SK-N-DZ (cell line): Measurements from ENCODE around the gene IL3.

Experiments used
- DNase-seq: peaks from one replicate; pipeline ENCODE4 v3.0.0-alpha.2; 2015; ENCODE audit warnings: low spot score

Gene IL3

GRCh38 chr5:132072070-132072469 is 11.6 kb downstream of the IL3 start:
- no peak for DNase-seq

- no peak for DNase-seq
Observed at GRCh38 chr5:132072528-132072927, 12.1 kb downstream of the IL3 start.

- no peak for DNase-seq
Observed at GRCh38 chr5:132073231-132074013, 13.0 kb downstream of the IL3 start, which contains the start of gene CSF2. TSS of gene CSF2 (plus strand) at chr5:132073789. CDS start at chr5:132073824, 35 bp downstream.

- no peak for DNase-seq
Observed at GRCh38 chr5:132074091-132074771, 13.8 kb downstream of the IL3 start.

- DNase-seq, result no peak
Observed at GRCh38 chr5:132074772-132075718, 14.6 kb downstream of the IL3 start.

GRCh38 chr5:132075719-132076077 is 15.2 kb downstream of the IL3 start:
- DNase-seq, result no peak

GRCh38 chr5:132076202-132076830 is 15.9 kb downstream of the IL3 start:
- DNase-seq, result no peak

- DNase-seq, result no peak
Observed at GRCh38 chr5:132076983-132077382, 16.5 kb downstream of the IL3 start.

- no peak for DNase-seq
Observed at GRCh38 chr5:132079081-132079480, 18.6 kb downstream of the IL3 start.

- no peak for DNase-seq
Observed at GRCh38 chr5:132079619-132080018, 19.2 kb downstream of the IL3 start.

GRCh38 chr5:132080595-132080994 is 20.1 kb downstream of the IL3 start:
- DNase-seq, result no peak

- no peak for DNase-seq
Observed at GRCh38 chr5:132081458-132081857, 21.0 kb downstream of the IL3 start.

GRCh38 chr5:132082329-132083023 is 22.0 kb downstream of the IL3 start:
- DNase-seq, result no peak

GRCh38 chr5:132083071-132083678 is 22.7 kb downstream of the IL3 start:
- no peak for DNase-seq

- no peak for DNase-seq
Observed at GRCh38 chr5:132085686-132086085, 25.2 kb downstream of the IL3 start.

GRCh38 chr5:132086277-132086794 is 25.9 kb downstream of the IL3 start:
- no peak for DNase-seq

- no peak for DNase-seq
Observed at GRCh38 chr5:132087176-132087575, 26.7 kb downstream of the IL3 start.

GRCh38 chr5:132087661-132088060 is 27.2 kb downstream of the IL3 start:
- DNase-seq, result no peak

GRCh38 chr5:132089363-132089762 is 28.9 kb downstream of the IL3 start:
- no peak for DNase-seq

- DNase-seq, result no peak
Observed at GRCh38 chr5:132090107-132090506, 29.7 kb downstream of the IL3 start.
